SK-N-SH treated with all-trans-retinoic acid at 6 μM for 48 hours (cell line): Measurements from ENCODE around the gene ACAP2.

Experiments
- CSRNP3 ChIP-seq: fragments of 250-450 bp; sonication (Bioruptor Pico); IDR thresholded peaks from 2 replicates; pipeline ENCODE4 v1.5.1; 2021; ENCODE audit warnings: mild to moderate bottlenecking, moderate library complexity
- ZFP3 ChIP-seq: fragments of 250-450 bp; sonication (Bioruptor Pico); IDR thresholded peaks from 2 replicates; pipeline ENCODE4 v1.5.0; 2020; ENCODE audit warnings: mild to moderate bottlenecking, moderate library complexity

- TF ChIP-seq CSRNP3 (CRISPR knock-in tag): no peak
- no peak for TF ChIP-seq ZFP3 (CRISPR knock-in tag)
Measured at GRCh38 chr3:195230244-195230643, 212.6 kb downstream of the ACAP2 start.
